ENCODE measurements around the gene EPHA4.

EPHA4 gene

GRCh38 chr2:221494556-221494955, 77.5 kb downstream of the EPHA4 start:
- Histone ChIP-seq H3K27me3 (ENCODE audit: control insufficient read depth, insufficient read depth, low read length) (no peaks in the 10 kb centered on the region), H3K36me3 (ENCODE audit: control insufficient read depth, insufficient read depth, low read length) (no peaks in the 10 kb centered on the region), H3K9me3 (ENCODE audit: control insufficient read depth, insufficient read depth, low read length) (no peaks in the 10 kb centered on the region), H3K4me3 (ENCODE audit: low read length) (no peak overlapping the region), H3K4me1 (ENCODE audit: control insufficient read depth, insufficient read depth, low read length) (peaks cover 3% of the 10 kb centered on the region; the same call in 1 of the 2 replicates), H3K27ac (ENCODE audit: low read length) (no peak overlapping the region)
- no peak for DNase-seq (ENCODE audit: low read depth, low spot score)
- no CpG with 5 or more reads among the region's 3 CpGs for WGBS (ENCODE audit: insufficient coverage, insufficient read length)

- Histone ChIP-seq H3K27ac (ENCODE audit: low read length) (no peak overlapping the region), H3K36me3 (ENCODE audit: control insufficient read depth, insufficient read depth, low read length) (no peaks in the 10 kb centered on the region), H3K27me3 (ENCODE audit: control insufficient read depth, insufficient read depth, low read length) (no peaks in the 10 kb centered on the region), H3K4me3 (ENCODE audit: low read length) (no peak overlapping the region), H3K4me1 (ENCODE audit: control insufficient read depth, insufficient read depth, low read length) (peaks cover 3% of the 10 kb centered on the region; the same call in 1 of the 2 replicates), H3K9me3 (ENCODE audit: control insufficient read depth, insufficient read depth, low read length) (no peaks in the 10 kb centered on the region)
- no peak for DNase-seq (ENCODE audit: low read depth, low spot score)
- no CpG with 5 or more reads among the region's 7 CpGs for WGBS (ENCODE audit: insufficient coverage, insufficient read length)
These were observed 78.7 kb downstream of the EPHA4 start for GRCh38 chr2:221493391-221493790.

- no peak overlapping the region for H3K4me3 ChIP-seq (ENCODE audit: low read length)
- DNase-seq (ENCODE audit: low read depth, low spot score): no peak
- peaks cover 3% of the 10 kb centered on the region; the same call in 1 of the 2 replicates for H3K4me1 ChIP-seq (ENCODE audit: control insufficient read depth, insufficient read depth, low read length)
- H3K36me3 ChIP-seq (ENCODE audit: control insufficient read depth, insufficient read depth, low read length): no peaks in the 10 kb centered on the region
- no peaks in the 10 kb centered on the region for H3K27me3 ChIP-seq (ENCODE audit: control insufficient read depth, insufficient read depth, low read length)
- no CpG with 5 or more reads among the region's 4 CpGs for WGBS (ENCODE audit: insufficient coverage, insufficient read length)
- no peaks in the 10 kb centered on the region for H3K9me3 ChIP-seq (ENCODE audit: control insufficient read depth, insufficient read depth, low read length)
- no peak overlapping the region for H3K27ac ChIP-seq (ENCODE audit: low read length)
These were observed 79.5 kb downstream of the EPHA4 start for GRCh38 chr2:221492636-221493035.

- no CpG with 5 or more reads among the region's 3 CpGs for WGBS (ENCODE audit: insufficient coverage, insufficient read length)
- H3K27ac ChIP-seq (ENCODE audit: low read length): no peak overlapping the region
- H3K9me3 ChIP-seq (ENCODE audit: control insufficient read depth, insufficient read depth, low read length): no peaks in the 10 kb centered on the region
- H3K4me1 ChIP-seq (ENCODE audit: control insufficient read depth, insufficient read depth, low read length): no peaks in the 10 kb centered on the region
- DNase-seq (ENCODE audit: low read depth, low spot score): no peak
- no peak overlapping the region for H3K4me3 ChIP-seq (ENCODE audit: low read length)
- no peaks in the 10 kb centered on the region for H3K36me3 ChIP-seq (ENCODE audit: control insufficient read depth, insufficient read depth, low read length)
- H3K27me3 ChIP-seq (ENCODE audit: control insufficient read depth, insufficient read depth, low read length): no peaks in the 10 kb centered on the region
These were observed 81.5 kb downstream of the EPHA4 start for GRCh38 chr2:221490506-221491060.

- DNase-seq (ENCODE audit: low read depth, low spot score): no peak
- no peaks in the 10 kb centered on the region for H3K27me3 ChIP-seq (ENCODE audit: control insufficient read depth, insufficient read depth, low read length)
- no peak overlapping the region for H3K27ac ChIP-seq (ENCODE audit: low read length)
- no peaks in the 10 kb centered on the region for H3K36me3 ChIP-seq (ENCODE audit: control insufficient read depth, insufficient read depth, low read length)
- no peak overlapping the region for H3K4me3 ChIP-seq (ENCODE audit: low read length)
- no CpG with 5 or more reads among the region's 3 CpGs for WGBS (ENCODE audit: insufficient coverage, insufficient read length)
- H3K4me1 ChIP-seq (ENCODE audit: control insufficient read depth, insufficient read depth, low read length): no peaks in the 10 kb centered on the region
- H3K9me3 ChIP-seq (ENCODE audit: control insufficient read depth, insufficient read depth, low read length): no peaks in the 10 kb centered on the region
These were observed 83.8 kb downstream of the EPHA4 start for GRCh38 chr2:221488136-221488807.

GRCh38 chr2:221486106-221486505, 86.0 kb downstream of the EPHA4 start:
- no peaks in the 10 kb centered on the region for H3K27me3 ChIP-seq (ENCODE audit: control insufficient read depth, insufficient read depth, low read length)
- H3K9me3 ChIP-seq (ENCODE audit: control insufficient read depth, insufficient read depth, low read length): no peaks in the 10 kb centered on the region
- H3K4me1 ChIP-seq (ENCODE audit: control insufficient read depth, insufficient read depth, low read length): no peaks in the 10 kb centered on the region
- H3K36me3 ChIP-seq (ENCODE audit: control insufficient read depth, insufficient read depth, low read length): no peaks in the 10 kb centered on the region
- WGBS (ENCODE audit: insufficient coverage, insufficient read length): no CpG with 5 or more reads among the region's 4 CpGs
- DNase-seq (ENCODE audit: low read depth, low spot score): no peak
- no peak overlapping the region for H3K27ac ChIP-seq (ENCODE audit: low read length)
- no peak overlapping the region for H3K4me3 ChIP-seq (ENCODE audit: low read length)

- no peaks in the 10 kb centered on the region for H3K27me3 ChIP-seq (ENCODE audit: control insufficient read depth, insufficient read depth, low read length)
- H3K4me1 ChIP-seq (ENCODE audit: control insufficient read depth, insufficient read depth, low read length): no peaks in the 10 kb centered on the region
- H3K27ac ChIP-seq (ENCODE audit: low read length): no peak overlapping the region
- no CpG with 5 or more reads among the region's 5 CpGs for WGBS (ENCODE audit: insufficient coverage, insufficient read length)
- H3K36me3 ChIP-seq (ENCODE audit: control insufficient read depth, insufficient read depth, low read length): no peaks in the 10 kb centered on the region
- no peak for DNase-seq (ENCODE audit: low read depth, low spot score)
- no peak overlapping the region for H3K4me3 ChIP-seq (ENCODE audit: low read length)
- H3K9me3 ChIP-seq (ENCODE audit: control insufficient read depth, insufficient read depth, low read length): no peaks in the 10 kb centered on the region
These were observed 86.6 kb downstream of the EPHA4 start for GRCh38 chr2:221485503-221485870.

GRCh38 chr2:221484761-221485502, 87.2 kb downstream of the EPHA4 start:
- no peak for DNase-seq (ENCODE audit: low read depth, low spot score)
- no CpG with 5 or more reads among the region's 8 CpGs for WGBS (ENCODE audit: insufficient coverage, insufficient read length)
- H3K36me3 ChIP-seq (ENCODE audit: control insufficient read depth, insufficient read depth, low read length): no peaks in the 10 kb centered on the region
- no peaks in the 10 kb centered on the region for H3K27me3 ChIP-seq (ENCODE audit: control insufficient read depth, insufficient read depth, low read length)
- no peaks in the 10 kb centered on the region for H3K4me1 ChIP-seq (ENCODE audit: control insufficient read depth, insufficient read depth, low read length)
- H3K4me3 ChIP-seq (ENCODE audit: low read length): no peak overlapping the region
- H3K27ac ChIP-seq (ENCODE audit: low read length): no peak overlapping the region
- H3K9me3 ChIP-seq (ENCODE audit: control insufficient read depth, insufficient read depth, low read length): no peaks in the 10 kb centered on the region

GRCh38 chr2:221482666-221483455, 89.2 kb downstream of the EPHA4 start:
- WGBS (ENCODE audit: insufficient coverage, insufficient read length): no CpG with 5 or more reads among the region's 12 CpGs
- no peak overlapping the region for H3K27ac ChIP-seq (ENCODE audit: low read length)
- no peaks in the 10 kb centered on the region for H3K27me3 ChIP-seq (ENCODE audit: control insufficient read depth, insufficient read depth, low read length)
- no peak overlapping the region for H3K4me3 ChIP-seq (ENCODE audit: low read length)
- H3K9me3 ChIP-seq (ENCODE audit: control insufficient read depth, insufficient read depth, low read length): no peaks in the 10 kb centered on the region
- no peak for DNase-seq (ENCODE audit: low read depth, low spot score)
- H3K4me1 ChIP-seq (ENCODE audit: control insufficient read depth, insufficient read depth, low read length): no peaks in the 10 kb centered on the region
- no peaks in the 10 kb centered on the region for H3K36me3 ChIP-seq (ENCODE audit: control insufficient read depth, insufficient read depth, low read length)

GRCh38 chr2:221480821-221481220, 91.3 kb downstream of the EPHA4 start:
- Histone ChIP-seq H3K27me3 (ENCODE audit: control insufficient read depth, insufficient read depth, low read length) (no peaks in the 10 kb centered on the region), H3K27ac (ENCODE audit: low read length) (no peak overlapping the region), H3K4me3 (ENCODE audit: low read length) (no peak overlapping the region), H3K4me1 (ENCODE audit: control insufficient read depth, insufficient read depth, low read length) (no peaks in the 10 kb centered on the region), H3K9me3 (ENCODE audit: control insufficient read depth, insufficient read depth, low read length) (no peaks in the 10 kb centered on the region), H3K36me3 (ENCODE audit: control insufficient read depth, insufficient read depth, low read length) (no peaks in the 10 kb centered on the region)
- WGBS (ENCODE audit: insufficient coverage, insufficient read length): no CpG with 5 or more reads among the region's 3 CpGs
- no peak for DNase-seq (ENCODE audit: low read depth, low spot score)
